SK-N-MC (cell line): ENCODE data around the gene XXYLT1.
"Not testable (repeated sequence)": the region's sequence is repeated elsewhere in the genome, so short reads cannot be mapped to it uniquely, and the experiment has no call there.

Experiments
- DNase-seq: peaks from one replicate; pipeline ENCODE4 v3.0.0-alpha.2; 2011; ENCODE audit warnings: low read depth, low spot score
- H3K27ac ChIP-seq: fragments of 200-600 bp; sonication (generic); 2 replicates; pipeline ENCODE4 v1.5.1; 2016; ENCODE audit warnings: mixed run types
- H3K36me3 ChIP-seq: fragments of 200-600 bp; sonication (generic); 2 replicates; pipeline ENCODE4 v1.6.1; 2017; ENCODE audit warnings: antibody characterized with exemption, low read length, mixed read lengths; ENCODE audit not compliant: insufficient read depth
- H3K4me3 ChIP-seq: fragments of 200-600 bp; sonication (generic); 2 replicates; pipeline ENCODE4 v1.5.1; 2016
- H3K9ac ChIP-seq: fragments of 200-600 bp; sonication (generic); 2 replicates; pipeline ENCODE4 v1.8.0; 2017; ENCODE audit warnings: mixed run types, mixed read lengths; ENCODE audit not compliant: insufficient read length
- H3K9me3 ChIP-seq: fragments of 200-600 bp; sonication (generic); 2 replicates; pipeline ENCODE4 v1.6.1; 2017; ENCODE audit warnings: low read depth, mild to moderate bottlenecking, antibody characterized with exemption, low read length, moderate library complexity, mixed read lengths
- EZH2 ChIP-seq: fragments of 200-600 bp; sonication (generic); IDR thresholded peaks from one replicate; pipeline ENCODE4 v1.6.1; 2017; ENCODE audit warnings: antibody characterized with exemption
- FOXP2 ChIP-seq: optimal IDR thresholded peaks from 2 replicates; pipeline ENCODE3; 2011; ENCODE audit warnings: mild to moderate bottlenecking, moderate library complexity; ENCODE audit not compliant: insufficient read depth; ENCODE audit errors: extremely low read length, control extremely low read depth
- POLR2AphosphoS5 ChIP-seq: IDR thresholded peaks from 2 replicates; pipeline ENCODE4 v1.6.1; 2012; ENCODE audit warnings: mild to moderate bottlenecking, low read depth, low read length, borderline replicate concordance

XXYLT1 gene

DNA sequence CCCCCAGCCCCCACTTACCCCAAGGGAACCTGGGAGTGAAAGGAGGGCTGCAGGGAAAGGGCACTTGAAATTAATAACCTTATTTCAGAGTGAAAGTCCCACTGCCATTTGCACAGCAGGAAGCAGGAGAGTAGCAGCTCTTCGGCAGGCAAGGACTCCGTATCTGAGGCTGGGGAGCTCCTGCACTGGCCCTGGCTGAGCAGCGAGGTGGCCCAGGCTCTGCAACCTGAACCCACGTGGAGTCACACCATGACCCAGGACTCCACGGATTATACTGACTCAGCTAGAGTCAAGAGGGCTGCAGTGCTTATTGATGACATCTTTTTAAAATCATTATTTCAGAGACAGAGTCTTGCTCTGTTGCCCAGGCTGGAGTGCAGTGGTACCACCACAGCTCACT is 214.5 kb downstream of the XXYLT1 start:
- no peak for DNase-seq
- Histone ChIP-seq H3K27ac (no peak overlapping the region), H3K9me3 (no peaks in the 10 kb centered on the region), H3K4me3 (no peak overlapping the region), H3K36me3 (no peaks in the 10 kb centered on the region), H3K9ac (no peak overlapping the region)
- no peak for TF ChIP-seq EZH2

- H3K27ac ChIP-seq = no peak overlapping the region
- TF ChIP-seq POLR2AphosphoS5 = no peak
- TF ChIP-seq FOXP2 = no peak
- no peak for TF ChIP-seq EZH2
- no peak overlapping the region for H3K9ac ChIP-seq
- DNase-seq = no peak
- no peaks in the 10 kb centered on the region for H3K9me3 ChIP-seq
- H3K4me3 ChIP-seq = no peak overlapping the region
- no peaks in the 10 kb centered on the region for H3K36me3 ChIP-seq
Measured at GRCh38 chr3:195054311-195054710, 216.6 kb downstream of the XXYLT1 start.

DNA sequence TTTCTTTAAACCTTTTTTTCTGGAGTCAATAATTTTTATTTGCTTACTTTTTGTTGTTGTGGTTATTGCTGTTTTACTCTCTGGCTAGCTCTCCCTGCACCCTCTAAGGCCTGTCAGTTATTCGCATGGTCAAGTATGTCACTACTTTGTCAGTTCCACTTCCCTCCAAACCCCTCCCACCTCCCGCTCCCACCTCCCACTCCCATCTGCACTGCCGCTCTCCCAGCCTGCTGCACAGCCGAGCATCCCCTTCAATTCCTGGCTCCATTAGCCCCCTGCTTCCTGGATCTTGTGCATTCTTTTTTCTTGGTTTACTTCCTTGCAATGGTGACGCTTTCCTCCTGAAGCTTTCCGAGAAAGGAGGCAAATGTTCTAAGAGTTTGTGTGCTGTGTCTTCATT is 218.0 kb downstream of the XXYLT1 start:
- Histone ChIP-seq H3K27ac (no peak overlapping the region), H3K9ac (no peak overlapping the region), H3K4me3 (no peak overlapping the region), H3K36me3 (no peaks in the 10 kb centered on the region), H3K9me3 (no peaks in the 10 kb centered on the region)
- TF ChIP-seq EZH2 = no peak
- TF ChIP-seq POLR2AphosphoS5 = no peak
- no peak for TF ChIP-seq FOXP2
- DNase-seq = no peak

GRCh38 chr3:195050296-195050695 is 220.7 kb downstream of the XXYLT1 start:
- not testable (repeated sequence) for H3K27ac ChIP-seq, H3K9me3 ChIP-seq, H3K4me3 ChIP-seq, H3K36me3 ChIP-seq, DNase-seq, H3K9ac ChIP-seq

DNA sequence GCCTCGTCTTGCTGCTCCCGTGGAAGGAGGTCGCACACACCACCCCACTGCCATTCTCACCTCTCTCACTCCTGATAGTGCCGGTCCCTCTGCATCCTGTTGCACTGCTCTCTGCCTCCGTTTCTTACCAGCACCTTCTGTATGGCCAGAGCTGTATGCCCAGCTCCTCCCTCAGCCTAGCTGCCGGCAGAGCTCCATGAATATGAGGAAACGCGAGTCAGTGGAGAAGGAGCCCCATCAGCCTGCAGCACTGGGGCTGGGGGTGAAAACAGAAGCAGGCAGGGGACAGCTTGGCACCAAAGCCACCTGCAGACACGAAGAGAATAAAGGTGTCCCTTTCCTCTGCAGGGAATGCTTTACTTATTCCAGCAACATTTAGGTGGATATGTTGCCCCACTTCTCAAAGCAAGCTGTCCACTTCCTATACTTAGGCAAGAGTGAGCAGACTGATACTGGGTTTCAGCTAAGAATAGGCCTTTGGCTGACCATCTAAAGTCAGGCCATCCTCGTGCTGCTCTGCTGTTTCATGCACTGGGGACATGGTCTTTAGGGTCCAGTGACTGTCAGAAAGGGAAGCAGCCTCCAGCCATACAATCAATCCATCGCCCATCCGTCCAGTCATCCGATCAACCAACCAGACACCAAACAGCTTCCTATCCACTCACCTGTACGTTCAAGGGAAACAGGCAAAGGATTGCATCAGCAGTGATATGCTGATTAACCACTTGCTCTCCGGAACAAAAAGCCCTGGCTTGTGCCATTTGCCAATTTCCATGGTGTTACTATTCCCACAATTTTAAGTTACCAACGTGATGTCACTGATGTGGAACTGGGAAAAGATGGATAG is 222.7 kb downstream of the XXYLT1 start:
- no peak for DNase-seq
- no peak for TF ChIP-seq FOXP2
- no peak for TF ChIP-seq POLR2AphosphoS5
- no peak for TF ChIP-seq EZH2
- no peak overlapping the region for H3K4me3 ChIP-seq
- no peaks in the 10 kb centered on the region for H3K9me3 ChIP-seq
- no peaks in the 10 kb centered on the region for H3K36me3 ChIP-seq
- no peak overlapping the region for H3K27ac ChIP-seq
- H3K9ac ChIP-seq = no peak overlapping the region

- H3K4me3 ChIP-seq = no peak overlapping the region
- no peak for TF ChIP-seq POLR2AphosphoS5
- TF ChIP-seq FOXP2 = no peak
- TF ChIP-seq EZH2 = no peak
- no peaks in the 10 kb centered on the region for H3K9me3 ChIP-seq
- H3K36me3 ChIP-seq = no peaks in the 10 kb centered on the region
- H3K27ac ChIP-seq = no peak overlapping the region
- no peak for DNase-seq
- H3K9ac ChIP-seq = no peak overlapping the region
Measured at GRCh38 chr3:195047536-195047935, 223.4 kb downstream of the XXYLT1 start.

GRCh38 chr3:195046441-195046840 is 224.5 kb downstream of the XXYLT1 start:
- no peak for DNase-seq
- Histone ChIP-seq H3K4me3 (no peak overlapping the region), H3K9me3 (no peaks in the 10 kb centered on the region), H3K27ac (no peak overlapping the region), H3K9ac (no peak overlapping the region), H3K36me3 (no peaks in the 10 kb centered on the region)
- no peak for TF ChIP-seq FOXP2
- TF ChIP-seq POLR2AphosphoS5 = no peak
- TF ChIP-seq EZH2 = no peak

GRCh38 chr3:195045481-195046210 is 225.3 kb downstream of the XXYLT1 start:
- TF ChIP-seq EZH2 (no peak), POLR2AphosphoS5 (no peak), FOXP2 (no peak)
- Histone ChIP-seq H3K36me3 (no peaks in the 10 kb centered on the region), H3K9ac (no peak overlapping the region), H3K27ac (no peak overlapping the region), H3K4me3 (no peak overlapping the region), H3K9me3 (no peaks in the 10 kb centered on the region)
- no peak for DNase-seq

DNA sequence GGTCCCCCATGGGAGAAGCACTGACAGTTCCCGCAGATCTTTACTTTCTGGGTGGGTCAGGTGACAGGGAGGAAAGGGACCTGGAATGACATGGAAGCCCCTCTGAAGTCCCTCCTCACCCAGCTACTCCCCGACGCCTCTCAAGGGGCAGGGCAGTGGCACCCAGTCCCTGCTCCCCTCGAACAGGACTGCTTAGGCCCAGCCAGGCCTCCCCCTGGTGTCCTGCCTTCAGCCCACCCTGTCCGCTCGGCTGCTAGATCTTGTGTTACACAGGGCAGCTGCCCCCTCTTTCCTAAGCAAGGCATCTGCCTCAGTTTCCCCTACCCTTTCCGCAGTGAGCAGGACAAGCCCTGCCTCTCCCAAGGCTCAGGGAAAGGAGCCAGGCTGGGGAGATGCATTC is 226.5 kb downstream of the XXYLT1 start:
- Histone ChIP-seq H3K36me3 (no peaks in the 10 kb centered on the region), H3K9me3 (no peaks in the 10 kb centered on the region), H3K27ac (no peak overlapping the region), H3K9ac (no peak overlapping the region), H3K4me3 (no peak overlapping the region)
- no peak for DNase-seq
- TF ChIP-seq EZH2 = no peak
- no peak for TF ChIP-seq POLR2AphosphoS5
- TF ChIP-seq FOXP2 = no peak
